Upper lobe of left lung (tissue), 6 donors: ENCODE measurements around the gene USB1. TPM values are rescaled to one million over a fixed set of nuclear protein-coding genes. Genes with fewer than 3 reads are reported as not detected.

Source experiments
- ATAC-seq, 2 donors: fragments of 200-7000 bp; cut with Tn5 transposase; one replicate each; pipeline ENCODE4 v1.9.1; 2022; ENCODE audit warnings: mild to moderate bottlenecking in 2 of 2, moderate library complexity in 2 of 2; ENCODE audit not compliant: low FRiP score in 2 of 2
- DNase-seq, 2 donors: peaks; one replicate each; pipeline ENCODE4 v3.0.0-alpha.2; 2019 to 2020
- H3K27ac ChIP-seq, 4 donors: fragments of 200-600 bp; sonication (generic); one replicate each; pipeline ENCODE4 v1.5.1; 2016 to 2019
- H3K27me3 ChIP-seq, 4 donors: fragments of 200-600 bp; sonication (generic); one replicate each; pipeline ENCODE4 v1.5.1; 2017 to 2019
- H3K36me3 ChIP-seq, 4 donors: fragments of 200-600 bp; sonication (generic); one replicate each; pipeline ENCODE4 v1.5.1; 2016 to 2019
- H3K4me1 ChIP-seq, 4 donors: fragments of 200-600 bp; sonication (generic); one replicate each; pipeline ENCODE4 v1.5.1; 2018 to 2019
- H3K4me3 ChIP-seq, 4 donors: fragments of 200-600 bp; sonication (generic); one replicate each; pipeline ENCODE4 v1.5.1; 2017 to 2019; ENCODE audit warnings: mild to moderate bottlenecking in 2 of 4, moderate library complexity in 1 of 4
- H3K9me3 ChIP-seq, 4 donors: fragments of 200-600 bp; sonication (generic); one replicate each; pipeline ENCODE4 v1.5.1; 2018 to 2019
- CTCF ChIP-seq, 6 experiments: fragments of 450-650 bp in 4 of 6; fragments of 200-600 bp in 2 of 6; sonication (generic) in 2 of 6; IDR thresholded peaks; one replicate each; pipeline ENCODE4 v1.5.1; 2016 to 2019; ENCODE audit warnings: antibody characterized with exemption in 6 of 6
- EP300 ChIP-seq, 4 donors: sonication (generic); formaldehyde crosslinking; IDR thresholded peaks; one replicate each; pipeline ENCODE4 v1.5.1; 2017; ENCODE audit warnings: antibody characterized with exemption in 4 of 4, control low read depth in 2 of 4
- POLR2A ChIP-seq, 4 donors: fragments of 450-650 bp; IDR thresholded peaks; one replicate each; pipeline ENCODE4 v1.5.1; 2016 to 2017; ENCODE audit warnings: antibody characterized with exemption in 4 of 4, mild to moderate bottlenecking in 2 of 4
- POLR2AphosphoS5 ChIP-seq, 2 donors: sonication (generic); formaldehyde crosslinking; IDR thresholded peaks; one replicate each; pipeline ENCODE4 v1.5.1; 2017; ENCODE audit warnings: antibody characterized with exemption in 2 of 2
- whole genome bisulfite sequencing, 2 donors: methylation state at CpG; one replicate each; pipeline ENCODE4 v1.1.5; 2017 to 2018; 5-methylcytosine and 5-hydroxymethylcytosine counted together
- total RNA-seq, 6 donors: library from RNA; depleted of rRNA in 4 of 6; stranded (reverse); fragments of >200 nt in 4 of 6; gene quantifications; one replicate each; pipeline versions ENCODE4 v1.1.0 to v1.2.1, GENCODE V29; 2016 to 2021
- donor health status: DM: no; HTN: no; CAD: no; lungs with moderate emphysema.
- donor health status: DM: no; HTN: yes; CAD: no; lungs with severe emphysema.

The USB1 gene
- total RNA-seq, 6 donors from 2014 or later: 32.7 to 55.5 (median 46.5) TPM

- no peak overlapping the region for H3K4me3 ChIP-seq
- WGBS, 2 donors: 51 to 56% methylated on average over 8 of the region's 8 CpGs
- ATAC-seq (peak in 1 of 2 donors; percentile 28), DNase-seq (no peak)
- H3K27ac ChIP-seq: peak overlapping the region; percentile 40 to 79 (median 70)
- no peaks in the 10 kb centered on the region for H3K27me3 ChIP-seq
- peaks cover 13 to 41% (median 27%) of the 10 kb centered on the region in 4 donors for H3K36me3 ChIP-seq
- no peaks in the 10 kb centered on the region for H3K9me3 ChIP-seq
- TF ChIP-seq POLR2AphosphoS5 (IDR thresholded peaks at IDR 0.05) (no peak), EP300 (IDR thresholded peaks at IDR 0.05) (no peak), CTCF (IDR thresholded peaks at IDR 0.05) (no peak), POLR2A (IDR thresholded peaks at IDR 0.05) (no peak)
- H3K4me1 ChIP-seq: peaks cover 32 to 52% (median 41%) of the 10 kb centered on the region in 4 donors
Measured at GRCh38 chr16:57993438-57993837, 7.8 kb upstream of the USB1 start.

- DNase-seq (peak in 1 of 2 donors; percentile 45), ATAC-seq (no peak)
- H3K27me3 ChIP-seq: no peaks in the 10 kb centered on the region
- peaks cover 13 to 41% (median 27%) of the 10 kb centered on the region in 4 donors for H3K36me3 ChIP-seq
- no peaks in the 10 kb centered on the region for H3K9me3 ChIP-seq
- no peak overlapping the region for H3K4me3 ChIP-seq
- H3K27ac ChIP-seq: peak overlapping the region; percentile 45 to 79 (median 70)
- TF ChIP-seq EP300 (IDR thresholded peaks at IDR 0.05) (no peak), POLR2A (IDR thresholded peaks at IDR 0.05) (no peak), CTCF (IDR thresholded peaks at IDR 0.05) (no peak), POLR2AphosphoS5 (IDR thresholded peaks at IDR 0.05) (no peak)
- WGBS, 2 donors: 83 to 87% methylated on average over 3 to 5 of the region's 5 CpGs
- H3K4me1 ChIP-seq: peaks cover 37 to 57% (median 45%) of the 10 kb centered on the region in 4 donors
Measured at GRCh38 chr16:57993897-57994296, 7.3 kb upstream of the USB1 start.

- DNase-seq (no peak), ATAC-seq (no peak)
- Histone ChIP-seq H3K4me1 (peaks cover 42 to 61% (median 50%) of the 10 kb centered on the region in 4 donors), H3K27ac (peak overlapping the region in 3 of 4 donors; percentile 45 to 79 (median 77)), H3K4me3 (no peak overlapping the region), H3K9me3 (no peaks in the 10 kb centered on the region), H3K27me3 (no peaks in the 10 kb centered on the region), H3K36me3 (peaks cover 13 to 41% (median 27%) of the 10 kb centered on the region in 4 donors)
- 91 to 92% methylated on average over 4 of the region's 4 CpGs for WGBS, 2 donors
- no peak for TF ChIP-seq CTCF (IDR thresholded peaks at IDR 0.05)
- TF ChIP-seq POLR2AphosphoS5 (IDR thresholded peaks at IDR 0.05): no peak
- TF ChIP-seq EP300 (IDR thresholded peaks at IDR 0.05): no peak
- TF ChIP-seq POLR2A (IDR thresholded peaks at IDR 0.05): no peak
Measured at GRCh38 chr16:57994361-57994760, 6.8 kb upstream of the USB1 start.

GRCh38 chr16:57994778-57995177 is 6.4 kb upstream of the USB1 start:
- no peaks in the 10 kb centered on the region for H3K9me3 ChIP-seq
- ATAC-seq: peak in 1 of 2 donors; percentile 44
- H3K27me3 ChIP-seq: no peaks in the 10 kb centered on the region
- H3K36me3 ChIP-seq: peaks cover 13 to 41% (median 27%) of the 10 kb centered on the region in 4 donors
- TF ChIP-seq POLR2A (IDR thresholded peaks at IDR 0.05): no peak
- TF ChIP-seq CTCF (IDR thresholded peaks at IDR 0.05): peak; percentile 29 to 52 (median 48)
- peaks cover 46 to 66% (median 54%) of the 10 kb centered on the region in 4 donors for H3K4me1 ChIP-seq
- DNase-seq: peak in 1 of 2 donors; percentile 86
- WGBS, 2 donors: 17% methylated on average over 4 of the region's 4 CpGs
- H3K27ac ChIP-seq: peak overlapping the region in 2 of 4 donors; percentile 45 to 77
- H3K4me3 ChIP-seq: no peak overlapping the region
